Measurements from ENCODE around the gene AVPR1B.
"Not testable (repeated sequence)": the region's sequence is repeated elsewhere in the genome, so short reads cannot be mapped to it uniquely, and the experiment has no call there.

The AVPR1B gene

DNA sequence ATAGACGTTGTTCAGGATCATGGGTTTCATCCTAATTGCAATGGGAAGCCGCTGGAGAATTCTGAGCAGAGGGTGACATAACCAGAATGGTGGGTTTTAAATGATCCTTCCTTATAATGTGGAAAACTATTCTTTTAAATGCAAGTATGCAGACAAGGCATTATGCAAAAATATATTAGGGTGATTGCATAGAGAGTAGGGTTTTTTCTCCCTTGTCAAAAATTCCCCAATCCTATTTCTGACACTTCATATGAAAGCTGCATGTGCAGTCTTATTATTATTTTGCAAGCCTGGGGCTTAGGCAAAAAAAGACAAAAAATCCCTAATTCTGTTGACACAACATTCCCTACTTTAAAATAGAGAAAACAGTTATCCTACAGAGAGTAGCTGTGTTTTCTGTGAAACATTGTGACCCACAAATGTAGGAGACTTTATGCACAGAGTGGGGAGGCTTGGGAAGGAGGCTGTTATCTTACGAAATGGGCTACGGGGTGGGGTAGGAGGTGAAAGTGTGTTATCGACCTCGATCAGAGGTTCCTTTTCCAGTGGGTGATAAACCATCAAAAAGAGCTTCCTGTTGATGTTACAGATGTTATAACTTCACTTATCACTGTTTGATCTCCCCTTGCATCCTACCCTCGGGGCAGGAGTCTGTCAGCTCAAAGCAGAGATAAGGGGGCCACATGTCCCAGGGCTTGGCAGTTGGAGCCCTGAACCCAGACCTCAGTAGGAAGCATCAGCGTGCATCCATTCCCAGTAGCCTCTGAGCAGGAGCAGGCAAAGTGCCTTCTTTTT, 37.0 kb downstream of the AVPR1B start:
- no peak for DNase-seq

GRCh38 chr1:206079135-206079534, 38.1 kb downstream of the AVPR1B start:
- no peak for DNase-seq

- DNase-seq = no peak
These were observed 41.1 kb downstream of the AVPR1B start for GRCh38 chr1:206075786-206076755.

DNA sequence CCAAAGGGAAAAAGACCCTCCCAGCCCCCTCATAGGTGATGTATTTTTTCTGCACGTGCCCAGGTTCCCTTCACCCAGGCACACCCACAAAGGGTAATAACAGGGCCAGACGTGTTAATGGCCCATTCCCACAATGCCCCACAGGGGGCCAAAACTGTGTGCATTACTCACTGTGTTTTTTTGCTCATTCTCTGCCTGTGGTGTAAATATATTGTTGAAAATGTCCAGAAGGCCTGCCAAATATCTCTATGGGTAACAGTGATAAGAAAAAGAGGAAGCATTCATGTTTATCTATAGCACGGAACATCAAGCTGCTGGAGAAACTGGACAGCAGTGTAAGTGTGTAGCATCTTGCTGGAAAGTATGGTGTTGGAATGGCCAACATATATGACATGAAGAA, 42.3 kb downstream of the AVPR1B start:
- DNase-seq = no peak

DNA sequence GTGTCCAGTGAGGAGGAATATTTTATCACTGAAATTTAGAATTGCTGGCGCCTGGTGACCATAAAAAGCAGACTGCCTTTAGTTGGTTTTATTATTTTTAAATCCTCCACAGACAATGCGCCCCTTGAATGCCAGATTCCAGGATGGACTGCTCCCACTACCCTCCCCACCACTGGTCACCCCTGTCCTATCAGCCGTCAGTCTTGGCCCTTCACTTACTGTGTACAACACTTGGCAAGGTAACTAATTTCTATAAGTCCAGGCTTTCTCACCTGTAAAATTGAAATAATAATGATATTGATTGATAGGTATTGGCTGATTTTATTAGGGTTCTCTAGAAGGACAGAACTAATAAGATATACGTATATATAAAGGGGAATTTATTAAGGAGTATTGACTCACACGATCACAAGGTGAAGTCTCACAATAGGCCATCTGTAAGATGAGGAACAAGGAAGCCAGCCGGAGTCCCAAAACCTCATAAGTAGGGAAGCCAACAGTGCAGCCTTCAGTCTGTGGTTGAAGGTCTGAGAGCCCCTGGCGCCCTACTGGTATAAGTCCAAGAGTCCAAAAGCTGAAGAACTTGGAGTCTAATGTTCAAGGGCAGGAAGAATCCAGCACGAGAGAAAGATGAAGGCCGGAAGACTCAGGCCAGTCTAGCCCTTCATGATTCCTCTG, 46.4 kb downstream of the AVPR1B start:
- no peak for DNase-seq

DNA sequence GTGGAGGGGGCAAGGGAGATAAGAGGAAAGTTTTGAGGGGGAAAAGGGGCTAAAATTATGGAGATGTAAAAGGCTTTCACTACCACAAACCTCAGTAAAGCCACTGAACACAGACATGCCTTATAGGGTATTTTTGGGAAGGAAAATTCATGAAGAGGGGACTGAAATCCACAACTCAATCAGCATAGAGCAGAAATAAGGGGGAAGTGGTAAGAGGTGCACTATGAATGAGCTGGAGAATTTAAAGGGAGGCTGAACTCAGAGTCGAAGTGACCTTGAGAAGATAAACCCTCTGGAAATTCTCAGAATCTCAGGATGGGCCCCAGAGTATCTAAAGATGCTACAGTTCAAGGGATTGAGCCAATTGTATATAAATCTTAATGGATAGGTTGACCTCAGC, 48.9 kb downstream of the AVPR1B start:
- DNase-seq = no peak

- no peak for DNase-seq
These were observed 49.5 kb downstream of the AVPR1B start for GRCh38 chr1:206067486-206068227.

DNA sequence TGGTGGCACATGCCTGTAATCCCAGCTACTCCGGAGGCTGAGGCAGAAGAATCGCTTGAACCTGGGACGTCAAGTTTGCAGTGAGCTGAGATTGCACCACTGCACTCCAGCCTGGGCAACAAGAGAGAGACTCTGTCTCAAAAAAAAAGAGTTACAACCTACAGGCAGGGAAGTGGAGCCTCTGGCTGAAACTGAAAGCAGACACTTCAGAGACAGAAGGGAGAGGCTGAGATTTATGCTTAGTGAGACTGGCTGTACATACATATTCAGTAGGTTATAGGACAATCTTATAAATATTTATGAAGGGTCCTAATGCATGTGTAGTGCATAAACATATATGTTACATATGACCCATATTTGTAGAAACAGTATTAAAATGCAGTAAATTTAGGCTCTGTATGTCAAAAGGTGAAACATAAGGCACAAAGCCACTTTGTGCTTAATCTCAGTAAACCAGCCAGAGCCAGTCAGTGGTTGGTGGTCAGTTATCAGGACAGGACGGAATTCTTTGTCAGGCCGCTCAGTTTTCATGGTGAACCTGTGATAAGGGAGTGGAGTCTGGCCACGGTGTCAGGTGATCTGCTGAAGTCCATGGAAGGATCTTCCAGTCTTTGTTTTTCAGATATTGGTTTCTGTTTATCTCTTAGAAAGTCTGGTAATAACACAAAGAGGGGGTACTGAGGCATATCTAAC, 50.6 kb downstream of the AVPR1B start:
- DNase-seq = no peak

DNA sequence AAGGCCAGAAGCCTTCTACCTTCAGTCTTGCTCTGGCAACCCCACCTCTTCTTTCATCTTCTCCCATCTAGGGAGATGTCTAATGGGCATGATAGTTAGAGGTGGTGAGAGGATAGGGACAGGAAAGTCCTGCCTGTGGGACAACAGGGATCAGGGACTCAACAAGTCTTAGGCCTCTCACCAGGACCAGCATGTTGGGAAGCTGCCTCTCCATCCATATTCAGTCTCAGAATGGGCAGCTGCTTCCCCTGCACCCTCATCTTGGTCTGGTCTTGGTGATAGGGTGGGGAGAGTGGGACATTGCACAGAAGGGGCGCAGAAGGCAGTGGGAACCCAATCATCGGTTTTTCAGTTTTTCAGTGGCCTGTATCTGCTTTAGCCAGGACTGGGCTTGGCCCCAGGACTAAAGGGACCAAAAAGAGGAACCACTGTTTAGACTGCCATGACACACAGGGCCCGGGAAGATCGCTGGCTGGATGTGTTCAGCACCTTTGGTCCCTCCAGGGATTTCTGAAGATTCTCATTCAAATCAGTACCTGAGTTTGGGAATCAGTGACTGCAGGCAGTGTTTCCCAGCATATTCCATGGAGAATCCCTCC, 51.5 kb downstream of the AVPR1B start:
- no peak for DNase-seq

DNA sequence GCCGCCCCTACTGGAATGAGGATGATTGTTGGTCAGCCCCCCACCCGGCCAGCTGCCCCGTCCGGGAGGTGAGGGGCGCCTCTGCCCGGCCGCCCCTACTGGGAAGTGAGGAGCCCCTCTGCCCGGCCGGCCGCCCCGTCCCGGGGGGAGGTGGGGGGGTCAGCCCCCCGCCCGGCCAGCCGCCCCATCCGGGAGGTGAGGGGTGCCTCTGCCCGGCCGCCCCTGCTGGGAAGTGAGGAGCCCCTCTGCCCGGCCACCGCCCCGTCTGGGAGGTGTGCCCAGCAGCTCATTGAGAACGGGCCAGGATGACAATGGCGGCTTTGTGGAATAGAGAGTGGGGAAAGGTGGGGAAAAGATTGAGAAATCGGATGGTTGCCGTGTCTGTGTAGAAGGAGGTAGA, 52.7 kb downstream of the AVPR1B start:
- not testable (repeated sequence) for DNase-seq

GRCh38 chr1:206064001-206064400, 53.2 kb downstream of the AVPR1B start:
- not testable (repeated sequence) for DNase-seq

DNA sequence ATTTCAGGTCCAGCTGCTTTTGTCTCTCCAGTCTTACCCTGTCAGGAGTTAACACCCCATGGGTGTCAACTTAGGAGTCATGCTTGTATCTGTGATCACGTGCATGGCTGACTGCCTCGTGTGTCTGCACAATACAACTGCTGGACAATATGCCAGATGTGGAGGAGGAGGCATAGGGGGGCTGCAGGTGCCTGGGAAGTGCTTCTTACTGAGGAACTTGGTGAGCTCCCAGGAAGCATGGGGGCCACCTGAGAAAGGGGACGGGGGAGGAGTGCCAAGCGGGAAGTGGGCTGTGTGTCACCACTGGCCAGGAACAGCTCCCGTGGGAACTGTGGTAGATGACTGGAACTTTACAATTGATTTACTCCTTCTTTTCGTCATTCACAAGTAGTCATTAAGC, 54.7 kb downstream of the AVPR1B start:
- no peak for DNase-seq

DNA sequence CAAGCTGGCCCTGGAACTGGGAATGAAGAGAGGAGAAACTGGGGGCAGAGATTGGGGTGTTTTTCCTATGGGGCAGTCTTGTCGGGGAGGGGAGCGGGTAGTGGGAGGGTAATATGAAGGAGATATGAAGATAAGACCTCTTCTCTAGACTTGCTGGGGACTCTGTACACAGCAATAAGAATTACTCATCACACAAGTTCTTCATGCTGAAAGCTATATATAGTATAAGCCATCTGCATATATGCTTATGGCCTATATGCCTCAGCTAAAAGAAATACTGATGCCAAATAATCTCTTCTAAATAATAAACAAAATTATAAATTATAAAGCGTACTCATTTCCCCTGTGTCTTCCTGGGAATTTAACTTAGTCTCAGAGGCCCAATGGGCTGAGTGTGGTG, 56.3 kb downstream of the AVPR1B start:
- DNase-seq = no peak
